Measurements from ENCODE around the gene MAPK8. TPM values are rescaled to one million over a fixed set of nuclear protein-coding genes. Genes with fewer than 3 reads are reported as not detected.
"Not testable (repeated sequence)": the region's sequence is repeated elsewhere in the genome, so short reads cannot be mapped to it uniquely, and the experiment has no call there.

Gene MAPK8
- total RNA-seq, 1 donor from 2014 or later, result 56.6 TPM

GRCh38 chr10:48272682-48273081, 33.8 kb upstream of the MAPK8 start:
- Mint-ChIP-seq H3K36me3 (ENCODE audit: low read depth) (no peaks in the 10 kb centered on the region), H3K27me3 (ENCODE audit: low read depth) (peaks cover 4% of the 10 kb centered on the region), H3K27ac (ENCODE audit: unreplicated experiment) (no peak overlapping the region), H3K4me1 (peaks cover 3% of the 10 kb centered on the region), H3K4me3 (no peak overlapping the region), H3K9me3 (no peaks in the 10 kb centered on the region)
- DNase-seq (ENCODE audit: low read depth, low spot score), result no peak
- TF ChIP-seq CTCF (conservative IDR thresholded peaks at IDR 0.05), result no peak

GRCh38 chr10:48273741-48274140, 32.7 kb upstream of the MAPK8 start:
- TF ChIP-seq CTCF (conservative IDR thresholded peaks at IDR 0.05), result no peak
- peaks cover 3% of the 10 kb centered on the region for H3K4me1 Mint-ChIP-seq
- no peaks in the 10 kb centered on the region for H3K36me3 Mint-ChIP-seq (ENCODE audit: low read depth)
- peaks cover 3% of the 10 kb centered on the region for H3K9me3 Mint-ChIP-seq
- H3K4me3 Mint-ChIP-seq, result no peak overlapping the region
- peaks cover 8% of the 10 kb centered on the region for H3K27me3 Mint-ChIP-seq (ENCODE audit: low read depth)
- no peak for DNase-seq (ENCODE audit: low read depth, low spot score)
- no peak overlapping the region for H3K27ac Mint-ChIP-seq (ENCODE audit: unreplicated experiment)

GRCh38 chr10:48274636-48275035, 31.8 kb upstream of the MAPK8 start, which contains the start of gene FRMPD2:
FRMPD2 (minus strand) TSS chr10:48274696; CDS start chr10:48274567, 129 bp downstream.
- no peak for TF ChIP-seq CTCF (conservative IDR thresholded peaks at IDR 0.05)
- Mint-ChIP-seq H3K9me3 (peaks cover 3% of the 10 kb centered on the region), H3K27me3 (ENCODE audit: low read depth) (peaks cover 8% of the 10 kb centered on the region), H3K36me3 (ENCODE audit: low read depth) (no peaks in the 10 kb centered on the region), H3K4me1 (peaks cover 3% of the 10 kb centered on the region), H3K4me3 (no peak within 1 kb of the TSS), H3K27ac (ENCODE audit: unreplicated experiment) (peak within 1 kb of the TSS; percentile 86)
- DNase-seq (ENCODE audit: low read depth, low spot score), result no peak

GRCh38 chr10:48277093-48277492, 29.4 kb upstream of the MAPK8 start:
- Mint-ChIP-seq H3K9me3 (peaks cover 15% of the 10 kb centered on the region), H3K4me1 (peaks cover 3% of the 10 kb centered on the region), H3K36me3 (ENCODE audit: low read depth) (peaks cover 4% of the 10 kb centered on the region), H3K27me3 (ENCODE audit: low read depth) (peaks cover 11% of the 10 kb centered on the region), H3K27ac (ENCODE audit: unreplicated experiment) (no peak overlapping the region), H3K4me3 (no peak overlapping the region)
- no peak for DNase-seq (ENCODE audit: low read depth, low spot score)
- no peak for TF ChIP-seq CTCF (conservative IDR thresholded peaks at IDR 0.05)

GRCh38 chr10:48279081-48279751, 27.3 kb upstream of the MAPK8 start:
- Mint-ChIP-seq H3K4me3 (no peak overlapping the region), H3K27me3 (ENCODE audit: low read depth) (peaks cover 11% of the 10 kb centered on the region), H3K4me1 (peaks cover 3% of the 10 kb centered on the region), H3K9me3 (peaks cover 21% of the 10 kb centered on the region), H3K27ac (ENCODE audit: unreplicated experiment) (no peak overlapping the region), H3K36me3 (ENCODE audit: low read depth) (peaks cover 10% of the 10 kb centered on the region)
- TF ChIP-seq CTCF (conservative IDR thresholded peaks at IDR 0.05), result no peak
- DNase-seq (ENCODE audit: low read depth, low spot score), result no peak

- not testable (repeated sequence) for H3K4me3 Mint-ChIP-seq; DNase-seq (ENCODE audit: low read depth, low spot score); H3K27ac Mint-ChIP-seq (ENCODE audit: unreplicated experiment); H3K36me3 Mint-ChIP-seq (ENCODE audit: low read depth); H3K4me1 Mint-ChIP-seq
- Mint-ChIP-seq H3K27me3 (ENCODE audit: low read depth) (peaks cover 11% of the 10 kb centered on the region), H3K9me3 (peaks cover 24% of the 10 kb centered on the region)
Observed at GRCh38 chr10:48281697-48282096, 24.8 kb upstream of the MAPK8 start.

Data from neural crest cell (in vitro differentiated cells).